ENCODE data around the gene GAREM2.

DNA sequence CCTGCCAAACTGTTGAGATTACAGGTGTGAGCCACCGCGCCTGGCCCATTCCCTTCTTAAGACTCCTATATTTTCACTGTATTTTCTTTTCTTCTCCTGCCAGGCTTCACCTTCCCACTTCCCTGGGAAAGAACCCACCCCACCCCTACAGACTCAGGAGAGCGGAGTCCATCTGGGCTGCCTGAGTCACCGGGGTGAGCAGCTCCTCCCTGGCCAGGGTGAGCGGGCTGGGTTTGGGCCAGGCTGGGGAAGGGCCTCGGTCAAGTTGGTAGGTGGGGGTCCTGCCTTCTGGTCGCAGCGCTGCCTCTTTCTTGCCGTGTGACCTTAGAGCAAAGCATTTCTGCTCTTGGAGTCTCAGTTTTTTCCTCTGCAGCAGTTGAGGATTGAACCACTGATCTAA lies 2.1 kb upstream of the GAREM2 start:
- no peak for TF ChIP-seq POLR2A (IDR thresholded peaks at IDR 0.05)
- TF ChIP-seq, protein P1, sequence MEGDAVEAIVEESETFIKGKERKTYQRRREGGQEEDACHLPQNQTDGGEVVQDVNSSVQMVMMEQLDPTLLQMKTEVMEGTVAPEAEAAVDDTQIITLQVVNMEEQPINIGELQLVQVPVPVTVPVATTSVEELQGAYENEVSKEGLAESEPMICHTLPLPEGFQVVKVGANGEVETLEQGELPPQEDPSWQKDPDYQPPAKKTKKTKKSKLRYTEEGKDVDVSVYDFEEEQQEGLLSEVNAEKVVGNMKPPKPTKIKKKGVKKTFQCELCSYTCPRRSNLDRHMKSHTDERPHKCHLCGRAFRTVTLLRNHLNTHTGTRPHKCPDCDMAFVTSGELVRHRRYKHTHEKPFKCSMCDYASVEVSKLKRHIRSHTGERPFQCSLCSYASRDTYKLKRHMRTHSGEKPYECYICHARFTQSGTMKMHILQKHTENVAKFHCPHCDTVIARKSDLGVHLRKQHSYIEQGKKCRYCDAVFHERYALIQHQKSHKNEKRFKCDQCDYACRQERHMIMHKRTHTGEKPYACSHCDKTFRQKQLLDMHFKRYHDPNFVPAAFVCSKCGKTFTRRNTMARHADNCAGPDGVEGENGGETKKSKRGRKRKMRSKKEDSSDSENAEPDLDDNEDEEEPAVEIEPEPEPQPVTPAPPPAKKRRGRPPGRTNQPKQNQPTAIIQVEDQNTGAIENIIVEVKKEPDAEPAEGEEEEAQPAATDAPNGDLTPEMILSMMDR (IDR thresholded peaks at IDR 0.05): no peak
